Measurements from ENCODE around the gene SLC23A1. TPM values are rescaled to one million over a fixed set of nuclear protein-coding genes. Genes with fewer than 3 reads are reported as not detected.

The SLC23A1 gene
- total RNA-seq, 4 donors from 2014 or later: not detected

GRCh38 chr5:139395844-139396640, 12.9 kb upstream of the SLC23A1 start:
- 87 to 89% methylated on average over 7 to 8 of the region's 8 CpGs for WGBS, 2 donors
- H3K9me3 ChIP-seq: no peaks in the 10 kb centered on the region
- H3K27ac ChIP-seq: no peak overlapping the region
- H3K4me1 ChIP-seq: peaks cover 0 to 40% (median 15%) of the 10 kb centered on the region in 4 donors
- no peaks in the 10 kb centered on the region for H3K36me3 ChIP-seq
- peaks cover 0 to 35% of the 10 kb centered on the region in 2 donors for H3K27me3 ChIP-seq
- TF ChIP-seq POLR2A (IDR thresholded peaks at IDR 0.05) (no peak), CTCF (IDR thresholded peaks at IDR 0.05) (no peak), EP300 (IDR thresholded peaks at IDR 0.05) (no peak)
- no peak overlapping the region for H3K4me3 ChIP-seq
- no peak for DNase-seq (ENCODE audit: low spot score in 2 of 2)

- peaks cover 0 to 35% of the 10 kb centered on the region in 2 donors for H3K27me3 ChIP-seq
- peak within 1 kb of the TSS; percentile 14 to 57 (median 40) for H3K4me3 ChIP-seq
- no peaks in the 10 kb centered on the region for H3K36me3 ChIP-seq
- H3K4me1 ChIP-seq: peaks cover 0 to 40% (median 19%) of the 10 kb centered on the region in 4 donors
- H3K9me3 ChIP-seq: no peaks in the 10 kb centered on the region
- no peak for DNase-seq (ENCODE audit: low spot score in 2 of 2)
- H3K27ac ChIP-seq: peak within 1 kb of the TSS in 2 of 4 donors; percentile 7 to 27
- no peak for TF ChIP-seq EP300 (IDR thresholded peaks at IDR 0.05)
- no peak for TF ChIP-seq CTCF (IDR thresholded peaks at IDR 0.05)
- TF ChIP-seq POLR2A (IDR thresholded peaks at IDR 0.05): no peak
- WGBS, 2 donors: 18 to 20% methylated on average over 23 to 28 of the region's 76 CpGs
These were observed 11.8 kb upstream of the SLC23A1 start, which contains the start of gene PROB1 for GRCh38 chr5:139394654-139395566. Gene PROB1, minus strand, starts transcription at chr5:139395104. Its CDS starts 23 bp downstream, at chr5:139395081.

DNA sequence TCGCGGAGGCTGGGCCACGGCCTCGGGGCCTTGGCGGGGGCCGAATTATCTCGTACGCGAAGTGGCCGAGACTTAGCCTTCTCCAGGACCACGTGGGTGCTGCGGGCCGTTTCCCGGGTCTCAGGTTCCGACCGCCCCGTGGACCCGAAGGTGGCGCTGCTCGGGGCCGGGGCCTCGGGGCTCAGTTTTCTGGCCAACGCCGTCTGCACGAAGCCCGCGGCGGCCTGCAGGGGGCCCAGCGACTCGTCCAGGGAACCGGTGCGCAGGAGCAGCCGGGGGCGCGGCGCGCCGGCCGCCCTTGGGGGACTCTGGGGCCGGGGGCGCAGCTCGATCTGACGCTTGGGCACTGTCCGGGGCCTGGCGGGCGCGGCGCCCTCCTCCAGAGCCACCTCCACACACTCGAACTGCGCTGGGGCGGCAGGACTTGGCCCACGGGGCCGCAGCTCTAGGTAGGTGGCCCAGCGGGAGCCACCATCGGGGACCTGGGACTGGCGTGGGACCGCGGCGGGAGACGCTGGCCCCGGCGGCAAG, 11.1 kb upstream of the SLC23A1 start:
- H3K4me3 ChIP-seq: peak overlapping the region; percentile 14 to 57 (median 40)
- peaks cover 0 to 40% (median 19%) of the 10 kb centered on the region in 4 donors for H3K4me1 ChIP-seq
- no peaks in the 10 kb centered on the region for H3K9me3 ChIP-seq
- 3% methylated on average over 20 to 23 of the region's 62 CpGs for WGBS, 2 donors
- peak overlapping the region in 1 of 4 donors; percentile 27 for H3K27ac ChIP-seq
- no peaks in the 10 kb centered on the region for H3K36me3 ChIP-seq
- no peak for DNase-seq (ENCODE audit: low spot score in 2 of 2)
- peaks cover 0 to 35% of the 10 kb centered on the region in 2 donors for H3K27me3 ChIP-seq
- no peak for TF ChIP-seq POLR2A (IDR thresholded peaks at IDR 0.05)
- peak in 3 of 5 experiments; percentile 41 to 59 (median 54) for TF ChIP-seq CTCF (IDR thresholded peaks at IDR 0.05)

DNA sequence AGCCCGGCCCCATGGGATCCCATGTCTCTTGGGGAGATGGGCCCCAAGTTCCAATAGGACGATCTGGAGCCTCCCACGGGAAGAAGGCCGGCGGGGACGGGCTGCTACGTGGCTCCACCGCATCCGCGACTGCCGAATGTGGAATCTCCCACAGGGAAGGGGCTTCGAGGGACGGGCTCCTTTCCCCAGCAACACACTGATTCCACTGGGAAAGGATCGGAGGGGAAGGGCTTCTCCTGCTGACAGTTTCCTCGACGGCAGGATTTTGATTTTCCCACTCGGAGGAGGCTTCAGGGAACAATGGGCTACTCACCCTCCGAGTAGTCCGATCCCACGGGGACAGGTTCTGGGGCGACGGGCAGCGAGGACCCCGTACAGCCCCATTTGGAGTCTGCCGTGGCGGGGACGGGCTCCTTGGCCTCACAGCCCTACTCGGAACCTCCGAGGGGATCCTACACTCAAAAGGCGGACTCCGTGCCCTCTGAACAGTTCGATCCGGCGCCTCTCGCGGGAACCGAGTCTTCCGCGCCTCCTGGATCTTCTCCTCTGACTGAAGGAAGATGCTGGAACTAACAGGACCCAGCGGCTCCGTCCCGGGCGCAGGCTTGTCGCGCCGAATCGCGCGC, 10.5 kb upstream of the SLC23A1 start:
- 8 to 20% methylated on average over 40 to 47 of the region's 49 CpGs for WGBS, 2 donors
- Histone ChIP-seq H3K4me1 (peaks cover 0 to 40% (median 19%) of the 10 kb centered on the region in 4 donors), H3K4me3 (peak overlapping the region; percentile 14 to 57 (median 40)), H3K36me3 (no peaks in the 10 kb centered on the region), H3K27ac (no peak overlapping the region), H3K9me3 (no peaks in the 10 kb centered on the region), H3K27me3 (peaks cover 0 to 35% of the 10 kb centered on the region in 2 donors)
- DNase-seq (ENCODE audit: low spot score in 2 of 2): no peak
- TF ChIP-seq EP300 (IDR thresholded peaks at IDR 0.05): no peak
- TF ChIP-seq POLR2A (IDR thresholded peaks at IDR 0.05): no peak
- no peak for TF ChIP-seq CTCF (IDR thresholded peaks at IDR 0.05)

Measured in tibial nerve (tissue), 4 donors.